ENCODE results near the gene PRSS53. TPM values are rescaled to one million over a fixed set of nuclear protein-coding genes. Genes with fewer than 3 reads are reported as not detected.

The PRSS53 gene
- total RNA-seq, 4 donors from 2014 or later, result 2.3 to 3.8 (median 2.7) TPM

DNA sequence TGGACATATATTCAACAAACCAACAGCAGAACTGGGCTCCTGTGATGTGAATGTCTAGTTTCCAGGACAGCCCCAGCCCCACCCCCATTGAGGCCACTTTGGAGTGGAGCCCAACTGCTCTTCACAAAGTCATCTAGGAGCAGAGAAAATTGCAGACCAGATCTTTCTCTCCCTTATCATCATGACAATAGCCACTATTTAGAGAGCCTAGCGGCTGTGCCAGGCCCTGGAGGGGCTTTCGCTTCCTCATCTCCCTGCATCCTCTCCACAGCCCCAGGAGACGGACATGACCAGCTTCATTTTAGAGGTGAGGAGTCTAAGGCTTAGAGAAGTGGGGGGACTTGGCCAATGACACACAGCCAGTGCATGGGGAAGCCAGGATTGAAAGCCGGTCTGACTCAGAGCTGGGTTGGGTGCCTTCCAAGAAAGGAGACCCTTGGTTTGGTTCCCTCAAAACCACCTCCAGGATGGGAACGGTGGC is 45.4 kb upstream of the PRSS53 start:
- TF ChIP-seq POLR2A (IDR thresholded peaks at IDR 0.05) (no peak), CTCF (IDR thresholded peaks at IDR 0.05) (no peak)
- H3K4me3 ChIP-seq (ENCODE audit: low read depth, poor library complexity, severe bottlenecking), result no peak overlapping the region
- no peak for DNase-seq (ENCODE audit: low spot score in 2 of 2)
- intact Hi-C loops (cut with DNase I; ENCODE audit: low total_unique reads), result no loop called here
- WGBS, 2 donors, result 40 to 52% methylated on average over 5 of the region's 5 CpGs

DNA sequence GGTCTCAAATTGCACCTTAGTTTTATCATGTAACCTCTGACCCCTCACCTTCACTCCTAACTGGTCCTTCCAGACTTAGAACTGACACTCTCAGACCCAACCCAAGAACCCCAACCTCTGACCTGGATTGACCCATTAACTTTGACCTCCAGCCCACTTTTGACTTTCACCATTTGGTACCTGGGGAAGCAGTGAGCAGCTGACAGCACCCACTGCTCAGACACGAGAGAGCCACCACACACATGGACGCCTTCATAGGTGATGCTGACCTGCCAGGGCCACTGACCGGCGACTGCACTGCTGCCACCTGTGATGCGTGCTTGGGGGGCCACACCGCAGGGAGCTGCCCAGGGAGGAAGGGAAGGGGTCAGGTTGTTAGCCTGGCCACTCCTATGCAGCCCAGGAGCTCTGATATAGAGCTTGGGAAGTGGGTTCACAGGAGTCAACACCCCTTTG is 44.3 kb upstream of the PRSS53 start:
- intact Hi-C loops (cut with DNase I; ENCODE audit: low total_unique reads), result no loop called here
- 86 to 93% methylated on average over 5 to 6 of the region's 6 CpGs for WGBS, 2 donors
- TF ChIP-seq CTCF (IDR thresholded peaks at IDR 0.05) (no peak), POLR2A (IDR thresholded peaks at IDR 0.05) (no peak)
- DNase-seq (ENCODE audit: low spot score in 2 of 2), result no peak
- no peak overlapping the region for H3K4me3 ChIP-seq (ENCODE audit: low read depth, poor library complexity, severe bottlenecking)

- H3K4me3 ChIP-seq (ENCODE audit: low read depth, poor library complexity, severe bottlenecking), result no peak overlapping the region
- no peak for TF ChIP-seq POLR2A (IDR thresholded peaks at IDR 0.05)
- no peak for TF ChIP-seq CTCF (IDR thresholded peaks at IDR 0.05)
- intact Hi-C loops (cut with DNase I; ENCODE audit: low total_unique reads), result no loop called here
- no peak for DNase-seq (ENCODE audit: low spot score in 2 of 2)
- WGBS, 2 donors, result 62 to 78% methylated on average over 17 to 20 of the region's 20 CpGs
Observed at GRCh38 chr16:31132303-31132979, 43.7 kb upstream of the PRSS53 start.

DNA sequence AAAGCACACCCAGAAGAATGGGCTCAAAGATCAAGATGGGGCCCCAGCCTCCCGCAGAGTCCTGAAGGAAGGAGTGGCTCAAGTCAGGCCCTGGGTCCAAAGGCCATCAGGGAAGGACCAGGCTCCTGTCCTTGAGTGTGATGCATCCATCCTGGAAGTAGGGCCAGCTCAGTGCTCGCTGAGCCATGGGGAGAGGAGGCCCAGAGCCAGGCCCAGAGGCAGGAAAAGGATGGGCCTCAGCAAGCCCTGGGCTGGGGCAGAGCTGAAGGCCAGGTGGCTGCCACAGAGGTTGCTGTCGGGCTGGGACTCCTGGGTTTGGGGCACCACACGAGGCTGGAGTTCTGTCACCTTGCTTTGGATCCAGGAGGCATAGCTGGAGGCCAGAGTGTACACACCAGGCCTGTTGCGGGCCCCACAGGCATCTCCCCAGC is 43.1 kb upstream of the PRSS53 start:
- TF ChIP-seq CTCF (IDR thresholded peaks at IDR 0.05) (no peak), POLR2A (IDR thresholded peaks at IDR 0.05) (no peak)
- intact Hi-C loops (cut with DNase I; ENCODE audit: low total_unique reads), result no loop called here
- H3K4me3 ChIP-seq (ENCODE audit: low read depth, poor library complexity, severe bottlenecking), result no peak overlapping the region
- no peak for DNase-seq (ENCODE audit: low spot score in 2 of 2)
- WGBS, 2 donors, result 45 to 63% methylated on average over 4 to 5 of the region's 5 CpGs

GRCh38 chr16:31131416-31131815 is 42.7 kb upstream of the PRSS53 start:
- no peak overlapping the region for H3K4me3 ChIP-seq (ENCODE audit: low read depth, poor library complexity, severe bottlenecking)
- TF ChIP-seq POLR2A (IDR thresholded peaks at IDR 0.05), result no peak
- no peak for TF ChIP-seq CTCF (IDR thresholded peaks at IDR 0.05)
- no peak for DNase-seq (ENCODE audit: low spot score in 2 of 2)
- 59 to 67% methylated on average over 9 to 11 of the region's 11 CpGs for WGBS, 2 donors
- intact Hi-C loops (cut with DNase I; ENCODE audit: low total_unique reads), result no loop called here

DNA sequence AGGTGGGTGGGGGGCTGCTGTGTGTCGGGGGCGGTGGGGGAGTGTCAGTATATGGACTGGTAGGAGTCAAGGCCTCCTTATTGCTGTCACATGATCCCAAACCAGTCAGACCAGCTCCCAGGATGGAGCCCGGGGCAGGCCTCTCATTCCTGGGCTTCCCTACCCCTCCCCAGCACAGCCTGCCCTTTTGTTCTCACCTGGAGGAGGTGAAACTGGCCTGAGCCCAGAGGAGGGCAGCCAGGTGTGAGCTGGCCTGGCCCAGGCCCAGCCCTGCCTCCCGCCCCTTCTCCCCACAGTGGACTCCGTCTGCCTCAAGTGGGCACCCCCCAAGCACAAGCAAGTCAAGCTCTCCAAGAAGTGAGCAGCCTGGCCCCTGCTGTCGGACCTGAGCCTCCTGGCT is 42.2 kb upstream of the PRSS53 start:
- DNase-seq (ENCODE audit: low spot score in 2 of 2), result peak; percentile 74 to 91
- 57 to 62% methylated on average over 4 to 6 of the region's 6 CpGs for WGBS, 2 donors
- intact Hi-C loops (cut with DNase I; ENCODE audit: low total_unique reads), result no loop called here
- no peak for TF ChIP-seq CTCF (IDR thresholded peaks at IDR 0.05)
- TF ChIP-seq POLR2A (IDR thresholded peaks at IDR 0.05), result no peak
- H3K4me3 ChIP-seq (ENCODE audit: low read depth, poor library complexity, severe bottlenecking), result no peak overlapping the region

Data from lower leg skin (tissue), 4 donors.